K562 (cell line): ENCODE results near the gene POLE2. TPM values are rescaled to one million over a fixed set of nuclear protein-coding genes. Genes with fewer than 3 reads are reported as not detected.

ENCODE experiments used
- ATAC-seq: fragments of 200-7000 bp; cut with Tn5 transposase; 3 replicates; pipeline ENCODE4 v1.9.1; 2020; ENCODE audit warnings: moderate library complexity
- BruUV-seq: library from RNA; stranded (reverse); fragments of 400-500 nt; replicated peaks from 2 replicates; lab custom pipeline; 2021; lab: Mats Ljungman, UMichigan
- CTCF ChIA-PET: fragments of 300-600 bp; formaldehyde crosslinking; extraction: SDS; loops from one replicate; lab custom pipeline; 2021; ENCODE audit warnings: low intra/inter-chr PET ratio; lab: Yijun Ruan, JAX
- POLR2A ChIA-PET: fragments of 300-600, 350-650 bp; sonication (Branson Sonifier 250); formaldehyde crosslinking; extraction: SDS; loops from one replicate; lab custom pipeline; 2021; ENCODE audit warnings: antibody characterized with exemption, inconsistent platforms; lab: Yijun Ruan, JAX
- DNase-seq, 4 experiments: peaks; one replicate each; pipeline versions ENCODE4 v3.0.0 to v3.0.0-alpha.2; 2011 to 2018; ENCODE audit warnings: low spot score in 3 of 4, mixed read lengths in 3 of 4; ENCODE audit errors: extremely low read depth in 1 of 4
- FAIRE-seq: peaks from 2 replicates; lab custom pipeline; 2011; peaks lifted over from hg19 to GRCh38; lab: Jason Lieb, UNC
- H2AFZ ChIP-seq: 2 replicates; pipeline ENCODE4 v1.6.0; 2011; ENCODE audit warnings: low read depth, low read length, control low read depth, inconsistent platforms
- H3K27ac ChIP-seq: fragments of 200-600 bp; 3 replicates; pipeline ENCODE4 v1.8.0; 2011; ENCODE audit warnings: low read depth, mild to moderate bottlenecking, control low read depth, inconsistent platforms, low read length, moderate library complexity, mixed read lengths; ENCODE audit errors: extremely low read depth
- H3K27me3 ChIP-seq, 2 experiments: fragments of 300-600 bp in 1 of 2; 2 replicates in 1 of 2; 3 replicates in 1 of 2; pipeline versions ENCODE4 v1.6.0 to v1.8.0; 2011; ENCODE audit warnings: inconsistent platforms in 2 of 2, low read length in 2 of 2, mild to moderate bottlenecking in 1 of 2, mixed read lengths in 1 of 2, moderate library complexity in 1 of 2; ENCODE audit not compliant: control insufficient read depth in 2 of 2, insufficient read depth in 2 of 2
- H3K36me3 ChIP-seq: fragments of 300-600 bp; 3 replicates; pipeline ENCODE4 v1.8.0; 2011; ENCODE audit warnings: mild to moderate bottlenecking, low read length, inconsistent platforms; ENCODE audit not compliant: control insufficient read depth, insufficient read depth
- H3K4me1 ChIP-seq, 2 experiments: fragments of 200-600 bp in 1 of 2; replicated peaks in 1 of 2; 2 replicates in 1 of 2; 3 replicates in 1 of 2; pipeline versions ENCODE4 v1.5.1 to v1.8.0; 2011; ENCODE audit warnings: inconsistent platforms in 2 of 2, low read length in 2 of 2, mild to moderate bottlenecking in 1 of 2, mixed read lengths in 1 of 2, moderate library complexity in 1 of 2; ENCODE audit not compliant: control insufficient read depth in 2 of 2, insufficient read depth in 2 of 2
- H3K4me2 ChIP-seq: 2 replicates; pipeline ENCODE4 v1.6.1; 2011; ENCODE audit warnings: low read length, control low read depth, inconsistent platforms, mixed read lengths; ENCODE audit not compliant: insufficient read depth
- H3K4me3 ChIP-seq: fragments of 200-600 bp; sonication (generic), shearing (Covaris generic); 2 replicates; pipeline ENCODE4 v1.5.1; 2016; ENCODE audit warnings: control low read depth, inconsistent platforms
- H3K79me2 ChIP-seq: fragments of 200-600 bp; 3 replicates; pipeline ENCODE4 v1.8.0; 2011; ENCODE audit warnings: low read length, inconsistent platforms; ENCODE audit not compliant: control insufficient read depth, insufficient read depth
- H3K9ac ChIP-seq, 2 experiments: 2 replicates each; pipeline versions ENCODE4 v1.6.0 to v1.6.1; 2011; ENCODE audit warnings: low read depth in 2 of 2, low read length in 2 of 2, control low read depth in 1 of 2, inconsistent platforms in 1 of 2, mild to moderate bottlenecking in 1 of 2, mixed read lengths in 1 of 2; ENCODE audit not compliant: insufficient read depth in 1 of 2
- H3K9me1 ChIP-seq: one replicate; pipeline ENCODE4 v1.6.0; 2011; ENCODE audit warnings: inconsistent platforms, mild to moderate bottlenecking, low read length, moderate library complexity; ENCODE audit not compliant: control insufficient read depth, insufficient read depth
- H3K9me3 ChIP-seq: replicated peaks from 2 replicates; pipeline ENCODE4 v1.5.1; 2011; ENCODE audit warnings: low read depth, low read length, inconsistent platforms; ENCODE audit not compliant: control insufficient read depth, insufficient read depth
- H4K20me1 ChIP-seq: replicated peaks from 2 replicates; pipeline ENCODE4 v1.6.1; 2011; ENCODE audit warnings: low read length, inconsistent platforms, mixed read lengths; ENCODE audit not compliant: control insufficient read depth, insufficient read depth
- CREB1 ChIP-seq, 2 experiments: sonication (generic) in 1 of 2; formaldehyde crosslinking in 1 of 2; IDR thresholded peaks; 2 replicates each; pipeline versions ENCODE4 v1.6.1 to v1.8.0; 2012 to 2022; ENCODE audit warnings: inconsistent platforms in 1 of 2, mild to moderate bottlenecking in 1 of 2, missing genetic modification reagents in 1 of 2, moderate library complexity in 1 of 2
- MEIS2 ChIP-seq: fragments of 450-650 bp; IDR thresholded peaks from 2 replicates; pipeline ENCODE4 v1.6.1; 2014; ENCODE audit warnings: mild to moderate bottlenecking; ENCODE audit not compliant: partially characterized antibody
- WGBS: fragments of 100-300 bp; shearing (Covaris generic); methylation state at CpG from one replicate; pipeline ENCODE4 v1.1.6; 2016; ENCODE audit warnings: low coverage, mixed read lengths; ENCODE audit not compliant: insufficient coverage; ENCODE audit errors: missing lambda C conversion rate; 5-methylcytosine and 5-hydroxymethylcytosine counted together
- in situ Hi-C: fragments of 300-500 bp; cut with MboI; formaldehyde crosslinking; loops from 4 replicates; pipeline ENCODE4 v1.15.0; 2018; ENCODE audit warnings: inconsistent platforms, mixed read lengths
- intact Hi-C: fragments of 100-400 bp; cut with micrococcal nuclease; formaldehyde crosslinking; loops from 2 replicates; pipeline ENCODE4 v1.14.2; 2022
- polyA plus RNA-seq, 8 experiments: library from polyadenylated mRNA; depleted of rRNA in 4 of 8; stranded (reverse) in 5 of 8; unstranded in 3 of 8; fragments of >200 nt; fragmentation: Nextera tagmentation in 2 of 8; fragmentation: Illumina TruSeq in 1 of 8; extraction: Ambion mirVana in 2 of 8; extraction: Trizol in 1 of 8; gene quantifications; 2 replicates each; pipeline versions ENCODE4 v1.2.1 to v1.2.3, GENCODE V29; 2011 to 2014; ENCODE audit warnings: inconsistent platforms in 1 of 8, missing spikeins in 1 of 8
- total RNA-seq, 7 experiments: library from RNA; depleted of rRNA in 6 of 7; stranded (reverse); fragments of >200 nt in 6 of 7; fragmentation: Illumina TruSeq in 2 of 7; extraction: Trizol in 2 of 7; gene quantifications; 2 replicates each; pipeline versions ENCODE4 v1.2.1 to v1.2.3, GENCODE V29; 2011 to 2021; ENCODE audit warnings: low replicate concordance in 1 of 7

Gene POLE2
- total and polyA plus RNA-seq, 9 of the 15 experiments (the other 6 are each of a cell fraction or from before 2014, with no cell fraction given), result 30.7 to 78.4 (median 55.4) TPM

DNA sequence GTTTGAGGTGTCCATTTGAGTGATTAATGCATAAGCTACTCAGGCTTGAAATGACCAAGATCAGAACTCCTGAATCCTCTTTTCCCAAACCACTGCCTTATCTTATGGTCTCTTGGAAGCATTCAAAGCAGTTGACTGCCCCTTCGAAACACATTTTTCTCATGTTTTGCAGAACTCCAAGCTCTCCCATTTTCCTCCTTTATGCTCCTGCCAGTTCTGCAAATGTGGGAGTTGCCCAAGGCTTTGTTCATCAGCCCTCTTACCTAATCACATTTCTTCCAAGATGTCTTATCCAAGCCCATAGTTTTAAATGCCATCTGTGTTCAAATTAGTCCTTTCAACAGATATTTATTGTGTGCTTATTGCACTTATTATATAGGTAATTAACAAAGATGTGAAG is 51.1 kb downstream of the POLE2 start:
- FAIRE-seq (no peak), DNase-seq (no peak), ATAC-seq (no peak)
- peaks cover 14 to 20% of the 10 kb centered on the region in 2 experiments; a peak in 4 of 5 replicates for H3K4me1 ChIP-seq
- in situ Hi-C loops (loop anchor here (25.0 kb wide), 1 partner anchor 475 kb away; the partner anchor contains the start of gene VCPKMT), intact Hi-C loops (no loop called here)
- no peak overlapping the region for H3K27ac ChIP-seq
- 59% methylated on average over 1 of the region's 1 CpG for whole genome bisulfite sequencing
- peak overlapping the region; percentile 92 for H3K4me2 ChIP-seq
- BruUV-seq, result no TSS peak
- H3K27me3 ChIP-seq, result no peaks in the 10 kb centered on the region
- no peaks in the 10 kb centered on the region for H3K9me3 ChIP-seq
- H4K20me1 ChIP-seq, result no peaks in the 10 kb centered on the region
- CTCF ChIA-PET, result no interaction called here
- no peaks in the 10 kb centered on the region for H3K9me1 ChIP-seq
- H3K36me3 ChIP-seq, result peaks cover 38% of the 10 kb centered on the region
- TF ChIP-seq MEIS2 (peak; percentile 21), CREB1 (IDR thresholded peaks at IDR 0.05) (no peak), CREB1 (CRISPR knock-in tag; IDR thresholded peaks at IDR 0.05) (no peak)
- POLR2A ChIA-PET, result interaction anchor here (1.7 kb wide), 1 partner anchor 131 kb away, joined by 5 read pairs; the partner anchor contains the start of gene KLHDC2
- H3K79me2 ChIP-seq, result peaks cover 92% of the 10 kb centered on the region
- 0 out of 2 replicates have a peak overlapping the region, but pooled peaks have one; percentile 91 for H3K4me3 ChIP-seq
- H2AFZ ChIP-seq, result no peak overlapping the region
- H3K9ac ChIP-seq, result no peak overlapping the region
